ENCODE results near the gene C16orf89. TPM values are rescaled to one million over a fixed set of nuclear protein-coding genes. Genes with fewer than 3 reads are reported as not detected.

C16orf89 gene
- total RNA-seq, 1 experiment from 2014 or later: 0.13 TPM

DNA sequence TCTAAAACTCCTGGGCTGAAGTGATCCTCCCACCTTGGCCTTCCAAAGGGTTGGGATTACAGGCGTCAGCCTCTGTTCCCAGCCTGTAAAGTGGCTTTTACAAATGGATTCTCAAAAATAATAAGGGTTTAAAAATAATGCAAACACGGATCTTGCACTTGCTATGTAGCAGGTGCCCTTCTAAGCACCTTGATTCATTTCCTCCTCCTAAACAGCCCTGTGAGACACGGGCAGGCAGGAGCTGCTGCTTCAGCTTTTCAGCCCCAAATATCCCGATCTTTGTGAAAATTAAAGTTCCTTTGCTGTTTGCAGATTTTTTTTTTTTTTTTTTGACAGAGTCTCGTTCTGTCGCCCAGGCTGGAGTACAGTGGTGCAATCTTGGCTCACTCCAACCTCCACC lies 63.8 kb downstream of the C16orf89 start:
- in situ Hi-C loops (cut with HindIII; ENCODE audit: low pct_unique_long_range_greater_than_20kb, low sequenced_read_pairs): no loop called here
- no peak for DNase-seq (ENCODE audit: low read depth, low spot score)

DNA sequence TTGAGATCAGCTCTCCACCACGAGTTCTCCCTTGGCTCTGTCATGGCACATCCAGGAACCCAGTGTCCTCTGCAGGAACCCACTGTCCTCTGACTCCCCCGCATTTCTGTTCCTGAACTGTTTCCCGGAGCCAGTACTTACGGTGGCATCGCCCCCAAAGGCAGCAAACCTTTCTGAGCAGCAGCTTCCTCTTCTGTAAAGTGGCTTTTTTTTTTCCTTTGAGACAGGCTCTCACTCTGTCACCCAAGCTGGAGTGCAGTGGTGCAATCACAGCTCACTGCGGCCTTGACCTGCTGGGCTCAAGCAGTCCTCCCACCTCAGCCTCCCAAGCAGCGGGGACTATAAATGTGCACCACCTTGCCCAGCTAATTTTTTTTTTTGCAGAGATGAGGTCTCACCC lies 64.2 kb downstream of the C16orf89 start:
- DNase-seq (ENCODE audit: low read depth, low spot score): no peak
- in situ Hi-C loops (cut with HindIII; ENCODE audit: low pct_unique_long_range_greater_than_20kb, low sequenced_read_pairs): no loop called here

DNA sequence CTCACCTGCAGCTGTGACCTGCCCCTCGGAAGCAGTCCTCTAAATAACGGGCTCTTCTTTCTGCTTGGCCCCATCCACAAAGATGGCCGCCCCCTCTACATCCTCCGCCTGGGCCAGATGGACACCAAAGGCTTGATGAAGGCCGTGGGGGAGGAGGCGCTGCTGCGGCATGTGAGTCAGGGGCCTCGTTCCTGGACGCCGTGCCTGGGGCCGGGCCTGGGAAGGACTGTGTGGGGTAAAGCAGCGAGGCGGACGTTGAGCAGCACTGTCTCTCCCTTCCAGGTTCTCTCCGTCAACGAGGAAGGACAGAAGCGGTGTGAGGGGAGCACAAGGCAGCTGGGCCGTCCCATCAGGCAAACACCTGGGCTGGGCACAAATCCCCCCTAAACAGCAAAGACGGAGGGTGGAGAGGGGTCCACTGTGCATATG lies 65.2 kb downstream of the C16orf89 start:
- in situ Hi-C loops (cut with HindIII; ENCODE audit: low pct_unique_long_range_greater_than_20kb, low sequenced_read_pairs): no loop called here

DNA sequence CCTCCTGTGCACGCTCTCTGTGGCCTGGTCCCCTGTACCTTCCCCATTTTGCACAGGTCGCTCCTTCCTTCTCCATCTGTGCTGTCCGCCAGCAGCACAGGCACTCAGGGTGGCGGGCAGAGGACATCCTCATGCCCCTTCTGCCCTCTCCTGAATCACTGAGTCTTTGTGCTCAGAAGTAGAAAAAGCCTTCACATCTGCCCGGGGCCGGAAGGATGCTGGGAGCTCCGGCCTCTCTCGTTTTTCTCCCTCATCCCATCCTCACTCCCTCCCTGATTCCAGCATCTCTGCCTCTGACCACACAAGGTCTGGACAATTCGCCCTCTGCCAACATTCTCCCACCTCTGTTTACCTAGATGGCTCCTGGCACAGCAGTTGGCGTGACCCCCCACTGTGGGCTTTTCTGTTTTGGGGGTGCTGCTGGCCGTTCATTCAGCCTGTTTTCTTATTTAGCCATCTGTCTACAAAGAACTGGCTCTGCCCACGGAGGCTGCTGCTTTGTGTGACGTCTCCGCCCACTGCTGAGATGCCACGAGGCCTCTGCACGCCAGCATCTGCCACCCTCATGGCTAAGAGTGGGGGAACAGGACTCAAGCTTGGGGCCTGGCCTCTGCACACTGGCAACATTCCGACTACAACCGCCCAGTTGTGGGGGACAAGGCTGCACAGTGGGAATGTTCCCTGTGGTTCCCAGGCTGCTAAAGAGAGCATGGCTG lies 70.9 kb downstream of the C16orf89 start:
- no peak for DNase-seq (ENCODE audit: low read depth, low spot score)
- in situ Hi-C loops (cut with HindIII; ENCODE audit: low pct_unique_long_range_greater_than_20kb, low sequenced_read_pairs): no loop called here

More for the DNA sequence above, 65.2 kb downstream of the C16orf89 start:
- DNase-seq (ENCODE audit: low read depth, low spot score): no peak

Other genes starting within 250 kb of the C16orf89 start
- 27.9 and 36.3 TPM in 2 replicates for gene GLYR1, start 218.7 kb downstream of the C16orf89 start, total RNA-seq (2014; rRNA removed; shearing (Covaris generic))
- gene UBN1, start 218.5 kb downstream of the C16orf89 start, total RNA-seq (2014; rRNA removed; shearing (Covaris generic)): 14.1 and 14.5 TPM in 2 replicates
- 0.03 and 0.11 TPM in 2 replicates for gene PPL, start 128.8 kb downstream of the C16orf89 start, total RNA-seq (2014; rRNA removed; shearing (Covaris generic))
- gene SEC14L5, start 107.6 kb downstream of the C16orf89 start, total RNA-seq (2014; rRNA removed; shearing (Covaris generic)): 0.21 and 0.24 TPM in 2 replicates
- gene NAGPA, start 32.0 kb downstream of the C16orf89 start, total RNA-seq (2014; rRNA removed; shearing (Covaris generic)): 30.6 and 37.9 TPM in 2 replicates
- 33.0 and 37.4 TPM in 2 replicates for gene ALG1, start 5.9 kb upstream of the C16orf89 start, total RNA-seq (2014; rRNA removed; shearing (Covaris generic))
- 16.4 and 24.1 TPM in 2 replicates for gene EEF2KMT, start 31.8 kb upstream of the C16orf89 start, total RNA-seq (2014; rRNA removed; shearing (Covaris generic))

Measured in SK-MEL-5 (cell line).